KG1 (cell line): ENCODE results near the gene GRK3.
"Not testable (repeated sequence)": the region's sequence is repeated elsewhere in the genome, so short reads cannot be mapped to it uniquely, and the experiment has no call there.

Experiments
- DNase-seq: peaks from one replicate; lab custom pipeline; 2025; lab: John Stamatoyannopoulos, UW

Gene GRK3

DNA sequence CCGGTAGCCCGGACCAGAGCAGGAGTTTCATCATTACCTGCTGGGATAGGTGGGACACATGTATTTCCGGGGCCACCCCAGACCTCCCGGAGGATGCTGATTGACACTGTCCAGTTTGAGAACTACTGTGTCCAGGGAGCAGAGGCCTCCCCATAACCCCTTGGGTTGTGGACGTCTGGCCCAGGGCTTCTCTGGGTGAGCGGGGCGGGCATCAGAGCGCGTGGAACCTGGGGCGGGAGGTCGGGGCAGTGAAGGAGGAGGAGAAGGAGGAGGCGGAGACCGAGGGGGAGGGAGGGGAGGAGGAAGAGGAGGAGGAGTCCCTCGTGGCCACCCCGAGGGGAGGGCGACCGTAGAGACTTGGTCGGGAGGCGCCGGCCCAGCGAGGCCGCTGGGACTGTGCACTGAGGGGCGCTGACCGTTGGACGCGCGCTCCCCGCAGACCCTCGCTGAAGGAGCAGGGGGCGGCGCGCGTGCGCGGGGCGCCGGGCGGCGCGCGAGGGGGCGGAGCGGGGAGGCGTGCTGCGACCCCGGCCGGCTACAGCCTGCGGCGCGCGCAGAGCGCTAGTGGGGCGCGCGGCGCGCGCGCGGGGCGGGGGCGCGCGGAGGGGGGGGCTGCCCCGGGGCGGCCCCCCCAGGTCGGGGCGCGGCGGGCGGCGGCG is at the start of gene GRK3:
GRK3 (plus strand) TSS at position 356 of the 659 bp plus-strand sequence. CDS start 366 bp downstream, outside the sequence.
- peak; percentile 52 for DNase-seq

DNA sequence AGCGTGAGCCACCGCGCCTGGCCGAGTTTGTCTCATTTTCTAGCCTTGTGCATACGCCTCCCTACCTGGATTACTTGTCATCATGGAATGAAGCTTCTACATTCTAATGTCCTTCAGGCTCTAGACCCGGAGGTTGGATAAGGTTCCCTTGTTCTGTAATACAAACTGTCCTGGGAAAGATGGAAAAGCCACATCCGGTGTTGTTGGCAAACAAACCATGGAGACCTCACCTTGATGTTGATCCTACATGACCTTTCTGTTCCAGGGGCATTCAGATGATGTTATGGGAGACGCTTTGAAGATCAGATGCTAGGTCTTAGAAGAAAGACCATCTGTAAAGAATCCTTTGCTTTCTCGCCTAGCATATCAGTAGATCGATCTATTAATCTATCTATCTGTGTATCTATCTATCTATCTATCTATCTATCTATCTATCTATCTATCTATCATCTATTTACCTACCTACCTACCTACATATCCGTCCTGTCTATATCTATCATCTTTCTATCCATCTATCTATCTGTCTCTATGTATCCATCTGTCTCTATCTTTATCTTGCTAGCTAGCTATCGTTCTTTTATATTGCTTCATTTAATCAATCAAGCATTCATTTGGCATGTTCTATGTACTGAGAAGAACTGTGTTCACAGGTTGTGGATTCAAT is 46.3 kb upstream of the GRK3 start:
- DNase-seq, result no peak

DNA sequence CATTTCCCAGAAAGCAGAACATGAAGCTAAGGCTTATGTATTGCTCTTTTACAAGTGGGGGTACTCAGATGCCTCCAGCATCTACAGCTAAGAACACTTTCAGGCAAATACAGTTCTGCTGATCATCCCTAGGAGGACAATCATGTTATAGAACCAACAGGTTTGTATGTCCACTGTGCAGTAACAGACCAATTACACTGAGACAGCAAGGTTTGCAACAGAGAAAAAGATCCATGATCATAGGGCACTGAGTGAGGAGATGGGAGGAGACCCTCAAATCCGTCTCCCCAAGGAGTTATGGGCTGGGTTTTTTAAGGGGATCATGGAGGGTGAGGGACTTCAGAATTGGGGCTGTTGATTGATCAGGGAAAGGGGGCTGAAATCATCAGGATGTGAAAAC is 39.1 kb upstream of the GRK3 start:
- no peak for DNase-seq

DNA sequence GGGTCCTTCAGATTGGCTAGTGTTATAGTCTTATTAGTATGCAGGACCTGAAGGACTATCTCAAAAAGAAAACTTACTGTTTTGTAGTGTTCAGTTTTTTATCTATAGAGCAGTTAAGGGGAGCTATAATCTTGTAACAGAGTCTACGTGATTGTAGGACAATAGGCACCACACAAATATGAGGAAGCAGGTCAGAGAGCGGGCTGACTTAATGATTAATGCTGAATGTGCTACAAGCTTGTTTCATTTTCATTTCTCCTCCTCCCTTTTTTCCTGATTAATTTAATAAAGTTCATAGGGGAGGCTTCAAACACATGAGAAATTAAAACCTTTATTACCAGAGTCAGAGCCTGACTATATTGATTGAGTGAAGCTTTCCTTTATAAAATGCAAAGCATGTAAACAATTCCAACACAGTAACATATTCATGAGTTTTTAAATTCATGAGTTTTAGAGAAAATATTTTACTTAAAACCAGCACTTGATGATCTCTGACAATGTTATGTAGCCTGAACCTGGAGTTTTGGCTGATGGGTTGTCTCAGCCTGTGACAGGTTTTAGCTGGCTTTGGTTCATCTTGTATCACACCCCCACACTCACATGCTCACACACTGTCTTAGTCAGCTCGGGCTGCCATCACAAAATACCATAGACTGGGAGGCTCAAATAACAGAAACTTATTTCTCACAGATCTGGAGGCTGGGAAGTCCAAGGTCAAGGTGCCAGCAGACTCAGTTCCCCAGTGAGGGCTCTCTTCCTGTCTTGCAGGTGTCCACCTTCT is 38.5 kb upstream of the GRK3 start:
- DNase-seq, result not testable (repeated sequence)

DNA sequence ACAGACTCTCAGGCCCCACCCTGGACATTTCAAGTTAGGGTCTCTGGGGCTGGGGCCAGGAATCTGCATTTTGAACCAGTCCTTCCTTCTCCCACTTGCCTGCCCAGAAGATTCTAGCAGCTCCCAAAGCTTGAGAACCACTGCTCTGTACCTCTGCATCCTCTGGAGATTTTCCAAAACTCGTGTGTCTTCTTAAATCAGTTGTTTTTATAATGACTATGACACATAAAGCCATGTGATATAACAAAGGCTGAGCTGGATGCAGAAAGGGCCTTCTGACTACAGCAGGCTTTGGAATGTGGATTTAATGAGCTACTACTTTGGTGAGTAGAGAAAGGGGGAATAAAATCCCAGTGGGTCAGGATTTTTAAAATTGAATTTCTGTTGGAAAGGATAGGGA is 37.5 kb upstream of the GRK3 start:
- DNase-seq, result not testable (repeated sequence)

DNA sequence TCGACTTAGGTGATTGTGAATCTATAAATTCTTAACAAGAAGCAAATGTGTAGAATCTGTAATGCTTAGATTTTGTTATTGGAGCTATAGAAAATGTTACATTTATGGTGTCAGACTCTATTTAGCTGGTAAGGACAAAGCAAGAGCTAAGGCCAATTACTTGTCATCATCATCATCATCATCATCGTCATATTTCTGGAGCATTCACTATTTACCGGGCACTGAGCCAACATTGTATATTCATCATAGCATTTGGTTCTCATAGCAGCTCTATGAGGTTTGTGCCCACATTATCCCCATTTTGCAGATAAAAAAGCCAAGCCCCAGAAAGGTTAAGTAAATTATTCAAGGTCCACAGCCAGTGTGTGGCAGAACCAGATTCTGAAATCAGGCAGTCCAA is 36.4 kb upstream of the GRK3 start:
- DNase-seq, result not testable (repeated sequence)

DNA sequence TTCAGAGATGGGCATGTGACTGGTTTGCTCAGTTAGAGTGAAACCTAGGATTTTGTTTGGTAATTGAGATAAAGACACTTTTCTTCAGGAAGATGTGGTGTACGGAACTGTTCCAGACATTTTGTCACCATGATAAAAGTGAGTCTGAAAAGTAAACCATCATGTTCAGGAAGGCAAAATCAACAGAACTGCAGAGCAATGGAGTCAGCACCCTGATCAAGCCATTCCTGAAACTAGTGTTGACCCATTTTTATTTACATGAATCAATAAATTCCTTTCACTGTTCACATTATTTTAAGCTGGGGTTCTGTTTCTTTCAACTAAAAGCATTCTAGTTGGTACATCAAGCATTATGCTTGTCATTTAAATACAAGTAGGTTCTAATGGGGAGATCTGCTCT is 35.4 kb upstream of the GRK3 start:
- not testable (repeated sequence) for DNase-seq

DNA sequence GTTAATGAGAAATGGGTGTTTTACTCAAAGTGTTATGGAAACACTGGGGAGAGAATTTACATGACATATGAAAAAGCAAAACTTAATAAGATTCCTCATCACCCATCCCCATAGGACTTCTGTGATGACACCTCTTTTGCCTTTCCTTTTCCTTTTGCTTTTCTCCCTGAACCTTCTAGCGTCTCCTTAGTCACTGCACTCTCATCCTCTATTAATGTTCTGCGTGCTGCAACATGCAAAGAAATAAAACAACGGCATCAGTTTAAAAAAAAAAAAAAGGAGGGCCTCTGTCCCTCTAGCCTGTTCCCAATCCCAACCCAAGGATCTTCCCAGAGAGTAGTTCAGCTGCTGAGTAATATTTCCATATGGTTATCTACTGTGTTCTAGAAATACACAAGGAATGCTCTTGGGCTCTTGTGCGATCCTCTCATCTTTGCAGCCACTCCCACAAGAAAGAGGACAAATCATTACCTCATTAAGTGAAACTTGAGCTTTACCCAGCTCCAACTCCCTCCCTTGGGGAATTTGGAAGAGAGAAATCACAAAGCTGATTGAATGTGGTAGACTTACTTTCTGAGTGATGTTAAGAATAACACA is 34.8 kb upstream of the GRK3 start:
- not testable (repeated sequence) for DNase-seq

DNA sequence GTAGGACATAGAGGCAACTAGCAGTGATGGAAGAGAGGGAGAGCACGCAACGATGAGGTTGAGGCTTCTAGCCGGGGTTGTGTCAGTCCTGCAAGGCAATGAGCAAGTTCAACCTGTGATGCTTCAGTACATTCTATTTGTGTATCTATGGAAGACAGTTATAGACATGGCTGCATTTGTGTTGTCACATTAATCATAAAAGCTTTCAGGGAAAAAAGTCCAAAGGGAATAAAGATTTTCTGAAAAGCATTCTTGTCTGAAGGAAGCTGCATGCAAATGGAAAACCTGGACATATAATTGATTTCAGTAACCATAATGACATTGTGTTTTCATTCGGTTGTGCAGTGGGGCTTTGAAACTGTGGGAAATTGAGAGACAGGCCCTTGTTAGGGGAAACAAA is 32.8 kb upstream of the GRK3 start:
- DNase-seq, result not testable (repeated sequence)

DNA sequence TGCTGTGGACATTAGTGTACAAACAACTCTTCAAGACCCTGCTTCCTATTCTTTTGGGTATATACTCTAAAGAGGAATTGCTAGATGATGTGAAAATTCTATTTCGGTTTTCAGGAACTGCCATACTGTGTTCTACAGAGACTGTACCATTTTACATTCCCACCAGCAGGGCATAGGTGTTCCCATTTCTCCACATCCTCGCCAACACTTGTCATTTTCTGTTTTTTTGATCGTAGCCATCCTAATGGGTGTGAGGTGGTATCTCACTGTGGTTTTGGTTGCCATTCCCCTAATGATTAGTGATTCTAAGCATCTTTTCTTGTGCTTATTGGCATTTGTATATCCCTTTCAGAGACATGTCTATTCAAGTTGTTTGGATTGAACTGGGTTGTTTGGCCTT is 29.8 kb upstream of the GRK3 start:
- no peak for DNase-seq

DNA sequence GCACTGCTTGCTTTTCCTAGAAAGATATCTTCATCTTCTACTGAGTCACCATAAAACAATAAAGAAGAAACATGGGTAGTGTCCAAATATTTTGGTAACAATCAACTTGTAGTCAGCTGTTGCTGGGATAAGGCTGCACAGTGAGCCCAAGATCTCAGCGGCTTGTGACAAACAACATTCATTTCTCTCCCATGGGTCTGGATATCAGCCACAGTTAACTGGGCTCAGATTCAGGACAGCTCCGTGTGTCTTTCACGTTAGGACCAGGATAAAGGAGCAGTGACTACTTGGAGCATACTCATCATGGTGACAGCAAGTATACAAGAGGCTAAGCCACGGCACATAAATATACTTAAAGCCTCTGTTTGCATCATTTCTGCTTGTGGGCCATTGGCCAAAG is 27.9 kb upstream of the GRK3 start:
- no peak for DNase-seq

DNA sequence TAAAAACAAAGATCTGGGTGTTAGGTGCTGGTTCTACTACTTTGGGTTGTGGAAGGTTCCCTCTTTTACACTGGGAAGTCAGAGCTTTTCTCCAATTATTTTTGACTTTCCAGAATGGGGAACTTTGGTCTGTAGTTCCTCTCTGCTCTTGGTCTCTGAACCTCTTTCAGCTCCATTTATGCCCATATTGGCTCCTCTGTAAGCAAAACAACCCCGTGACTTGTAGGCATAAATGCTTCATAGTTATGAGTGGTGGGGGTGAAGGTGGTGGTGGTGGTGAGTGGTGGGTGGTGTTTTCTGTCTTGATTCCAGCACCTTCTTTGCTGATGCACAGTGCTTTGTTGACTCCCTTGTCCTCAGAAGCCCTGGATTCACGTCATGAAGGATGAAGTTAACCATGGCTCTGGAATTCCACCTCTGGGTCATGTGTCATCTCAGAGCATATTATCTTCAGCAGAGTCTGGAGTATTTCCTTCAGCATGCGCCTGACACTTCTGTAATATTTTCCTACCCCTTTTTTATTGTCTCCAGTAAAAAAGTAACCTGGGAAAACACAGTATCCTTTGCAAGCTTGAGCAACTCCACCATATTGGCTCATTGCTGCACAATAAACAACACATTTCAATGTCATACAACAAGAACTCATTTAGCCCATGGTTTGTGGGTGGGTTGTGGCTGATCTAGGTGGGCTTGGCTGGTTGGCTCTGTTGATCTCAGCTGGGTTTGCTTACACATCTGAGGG is 24.1 kb upstream of the GRK3 start:
- no peak for DNase-seq

DNA sequence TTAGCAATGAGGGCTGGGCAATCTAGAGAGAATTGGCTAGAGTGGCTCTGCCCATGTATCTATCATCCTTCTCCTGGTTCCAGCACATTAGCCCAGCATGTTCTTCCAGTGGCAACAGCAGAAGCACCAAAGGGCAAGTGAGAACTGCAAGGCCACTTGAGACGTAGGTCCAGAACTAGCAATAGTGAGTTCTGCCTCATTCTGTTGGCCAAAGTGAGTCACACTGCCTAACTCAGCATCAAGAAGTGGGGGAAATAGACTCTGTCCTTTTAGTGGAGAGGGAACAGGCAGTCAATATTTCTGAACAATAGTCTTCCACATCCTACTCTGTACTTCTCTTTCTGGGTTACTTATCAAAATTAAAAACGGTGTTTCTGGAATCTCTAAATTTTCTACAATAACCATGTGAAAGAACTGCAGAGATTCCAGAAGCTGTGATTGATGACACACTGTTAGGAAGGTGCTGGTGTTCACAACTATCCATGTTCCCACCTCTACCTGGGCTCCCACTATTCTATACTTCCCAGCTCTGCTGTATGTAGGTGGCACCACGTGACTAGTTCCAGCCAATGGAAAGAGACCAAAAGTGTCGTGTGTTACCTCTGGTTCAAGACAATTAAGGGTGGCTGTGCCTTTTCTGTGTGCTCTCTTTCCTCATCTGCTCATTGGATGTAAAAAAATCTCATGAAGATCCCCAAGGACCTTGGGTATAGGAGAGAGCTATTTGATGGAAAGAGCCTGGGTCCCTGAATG is 23.4 kb upstream of the GRK3 start:
- DNase-seq, result no peak

DNA sequence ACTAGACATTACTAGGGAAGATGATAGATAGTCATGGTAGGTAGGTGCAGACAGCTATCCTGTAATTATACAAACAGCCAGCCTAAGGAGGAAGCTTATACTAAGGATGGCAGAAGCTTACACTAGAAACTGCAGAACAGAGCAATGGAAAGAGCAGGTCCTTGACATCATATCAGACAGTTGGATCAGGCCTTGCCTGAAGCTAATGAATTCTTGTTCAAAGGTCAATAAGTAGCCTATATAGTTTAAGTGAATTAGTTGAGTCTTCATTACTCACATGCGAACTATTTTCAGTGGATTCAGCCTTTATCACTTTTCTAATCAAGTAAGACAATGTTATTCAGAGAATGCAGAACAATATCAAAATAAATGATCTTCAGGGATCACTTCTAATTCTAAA is 22.3 kb upstream of the GRK3 start:
- DNase-seq, result no peak

DNA sequence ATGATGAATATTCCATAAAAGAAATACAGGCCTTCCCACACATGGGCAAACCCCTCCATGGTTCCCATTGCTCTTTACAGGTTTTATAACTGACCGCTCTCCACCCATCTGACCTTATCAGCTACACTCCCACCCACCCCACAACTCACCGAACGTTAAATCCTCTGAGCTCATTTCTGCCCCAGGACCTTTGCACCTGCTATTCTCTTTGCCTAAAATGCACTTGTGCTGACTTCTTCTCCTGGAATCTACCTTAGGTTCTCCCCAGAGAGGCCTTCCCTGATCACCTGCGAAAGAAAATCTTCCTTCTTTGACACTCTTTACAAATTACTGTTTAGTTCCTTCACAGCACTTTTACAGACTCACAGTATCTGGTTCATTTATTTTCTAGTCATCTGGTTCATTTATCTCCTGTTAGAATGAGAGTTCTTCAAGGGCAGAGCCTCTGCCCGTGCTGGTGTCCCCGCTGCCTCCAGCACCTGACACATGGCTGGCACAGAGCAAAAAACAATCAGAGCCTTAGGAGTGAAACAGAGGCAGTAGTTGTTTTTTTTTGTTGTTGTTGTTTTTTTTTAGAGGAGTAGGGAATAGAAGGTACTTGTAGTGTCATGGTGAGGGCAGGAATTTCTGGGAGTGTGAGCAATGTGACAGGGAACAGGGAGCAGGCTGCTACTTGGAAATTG is 21.6 kb upstream of the GRK3 start:
- no peak for DNase-seq

DNA sequence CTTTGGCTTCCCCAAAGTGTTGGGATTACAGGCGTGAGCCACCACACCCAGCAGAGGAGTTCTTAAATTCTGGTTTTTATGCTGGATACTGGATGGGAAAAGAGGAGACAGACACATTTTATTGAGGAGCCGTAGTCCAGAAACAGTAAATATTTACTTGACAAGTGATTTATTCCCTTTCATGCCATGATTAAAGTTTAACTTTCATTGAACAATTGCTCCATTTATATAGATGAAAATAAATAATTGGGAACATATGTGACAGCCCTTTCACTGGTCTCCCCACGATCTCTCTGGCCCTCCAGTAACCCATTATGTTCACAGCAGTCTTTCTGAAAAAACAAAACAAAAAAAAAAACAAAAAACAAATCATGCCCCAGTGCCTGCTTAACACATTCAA is 19.3 kb upstream of the GRK3 start:
- DNase-seq, result no peak

DNA sequence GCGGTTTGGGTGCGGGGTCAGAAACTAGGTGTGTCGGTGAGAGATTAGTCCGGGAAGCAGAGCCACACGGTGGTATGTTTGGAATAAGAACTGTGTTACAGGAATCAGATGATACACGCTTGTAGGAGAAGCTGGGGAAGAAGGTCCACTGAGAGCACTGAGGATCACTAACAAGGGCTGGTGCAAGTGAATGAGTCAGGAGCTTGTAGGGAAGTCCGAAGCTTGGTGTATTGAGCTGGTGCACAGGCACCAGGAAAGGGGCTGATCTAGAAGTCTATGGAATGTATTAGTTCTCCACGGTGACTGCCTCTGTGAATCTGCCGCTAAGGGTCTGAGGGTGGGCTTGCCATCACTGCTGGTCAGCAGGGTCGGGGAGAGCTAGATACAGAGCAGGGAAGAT is 18.8 kb upstream of the GRK3 start:
- no peak for DNase-seq

DNA sequence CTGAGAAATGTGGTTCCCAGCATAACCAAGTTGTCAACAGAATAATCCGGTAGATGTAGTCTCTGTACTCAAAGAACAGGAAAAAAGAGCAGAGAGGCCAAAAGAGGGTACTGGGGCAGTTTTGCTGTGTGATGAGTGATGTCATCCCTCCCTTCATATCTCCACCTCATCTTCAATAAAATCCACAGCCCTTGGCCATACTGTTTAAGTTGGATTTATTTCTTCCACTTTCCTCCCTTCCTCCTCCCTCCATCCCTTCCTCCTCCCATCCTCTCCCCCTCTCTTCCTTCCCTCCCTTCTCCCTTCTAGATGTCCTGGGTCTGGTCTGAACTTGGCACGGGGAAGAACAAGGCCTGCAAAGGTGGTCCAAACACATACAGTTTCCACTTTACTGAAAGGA is 18.2 kb upstream of the GRK3 start:
- no peak for DNase-seq

DNA sequence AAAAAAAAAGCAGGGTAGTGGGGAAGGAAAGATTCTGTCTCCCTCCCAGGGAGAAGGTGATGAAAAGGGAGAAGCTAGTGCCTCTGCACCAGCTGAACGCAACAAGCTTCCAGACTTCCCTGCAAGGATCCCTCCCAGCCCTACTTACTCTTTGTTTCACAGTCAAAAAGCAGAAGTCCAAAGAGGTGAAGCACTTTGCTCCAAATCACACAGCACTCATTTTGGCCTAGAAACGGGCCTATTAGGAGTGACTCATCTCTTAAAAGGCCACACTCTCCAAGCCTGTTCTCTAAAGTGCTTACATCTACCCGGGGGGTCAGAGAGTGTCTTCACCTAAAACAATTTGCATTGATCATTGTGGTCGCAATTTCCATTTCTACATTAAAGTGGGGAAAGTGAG is 17.7 kb upstream of the GRK3 start:
- DNase-seq, result no peak

DNA sequence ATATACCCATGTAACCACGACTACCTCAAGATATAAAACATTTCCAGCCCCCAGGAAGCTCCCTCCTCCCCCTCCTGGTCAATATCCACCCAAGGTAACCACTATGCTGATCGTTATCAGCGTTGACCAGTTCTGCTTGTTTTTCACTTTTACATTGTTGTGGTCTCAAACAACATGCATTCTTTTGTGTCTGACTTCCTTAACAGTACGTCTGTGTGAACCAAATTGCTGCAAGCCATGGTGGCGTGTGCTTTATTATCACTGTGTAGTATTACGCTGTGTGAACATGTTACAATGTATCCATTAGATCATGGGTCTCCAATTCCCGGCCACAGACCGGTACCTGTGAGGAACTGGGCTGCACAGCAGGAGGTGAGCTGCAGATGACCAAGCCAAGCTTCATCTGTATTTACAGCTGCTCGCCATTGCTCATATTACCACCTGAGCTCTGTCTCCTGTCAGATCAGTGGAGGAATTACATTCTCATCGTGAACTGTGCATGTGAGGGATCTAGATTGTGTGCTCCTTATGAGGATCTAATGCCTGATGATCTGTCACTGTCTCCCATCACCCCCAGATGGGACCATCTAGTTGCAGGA is 15.5 kb upstream of the GRK3 start:
- DNase-seq, result no peak
